HEK293 (cell line): ENCODE data around the gene CORO7.

Experiments used
- CTCF ChIA-PET: fragments of 350-600 bp; formaldehyde crosslinking; extraction: SDS; loops from one replicate; lab custom pipeline; 2021; ENCODE audit warnings: antibody characterized with exemption; lab: Yijun Ruan, JAX
- POLR2A ChIA-PET: fragments of 300-600 bp; formaldehyde crosslinking; extraction: SDS; loops from one replicate; lab custom pipeline; 2020; ENCODE audit warnings: antibody characterized with exemption, inconsistent platforms; lab: Yijun Ruan, JAX
- H3K27ac ChIP-seq: fragments of 200-500 bp; sonication (Bioruptor generic); 2 replicates; pipeline ENCODE4 v1.5.1; 2014; ENCODE audit warnings: low read depth, low read length, control low read depth, inconsistent platforms; ENCODE audit errors: extremely low read depth
- H3K36me3 ChIP-seq, 2 experiments: fragments of 200-500 bp in 1 of 2; sonication (Bioruptor generic) in 1 of 2; 1 replicate in 1 of 2; 2 replicates in 1 of 2; pipeline ENCODE4 v1.5.1; 2014 to 2017; ENCODE audit warnings: inconsistent platforms in 2 of 2, low read length in 2 of 2; ENCODE audit not compliant: control insufficient read depth in 2 of 2, insufficient read depth in 1 of 2
- H3K4me1 ChIP-seq: fragments of 200-500 bp; sonication (Bioruptor generic); 2 replicates; pipeline ENCODE4 v1.5.1; 2014; ENCODE audit warnings: mild to moderate bottlenecking, low read length, inconsistent platforms; ENCODE audit not compliant: control insufficient read depth, insufficient read depth
- H3K4me3 ChIP-seq: 2 replicates; pipeline ENCODE4 v1.5.1; 2011; ENCODE audit warnings: low read depth, mild to moderate bottlenecking, control low read depth, low read length, moderate library complexity
- H3K9me3 ChIP-seq: fragments of 200-500 bp; sonication (Bioruptor generic); 2 replicates; pipeline ENCODE4 v1.5.1; 2014; ENCODE audit warnings: low read depth, low read length, inconsistent platforms; ENCODE audit not compliant: control insufficient read depth, insufficient read depth
- EGR2 ChIP-seq: fragments of 450-650 bp; formaldehyde crosslinking; IDR thresholded peaks from 2 replicates; pipeline ENCODE4 v1.5.1; 2016; ENCODE audit warnings: low read depth, missing biosample characterization, missing genetic modification characterization
- HOXC10 ChIP-seq: sonication (generic); formaldehyde crosslinking; IDR thresholded peaks from 2 replicates; pipeline ENCODE4 v1.8.1; 2023; ENCODE audit warnings: mild to moderate bottlenecking, missing genetic modification reagents
- KLF10 ChIP-seq: fragments of 450-650 bp; IDR thresholded peaks from 2 replicates; pipeline ENCODE4 v1.5.1; 2018; ENCODE audit warnings: missing biosample characterization, mild to moderate bottlenecking, missing genetic modification characterization
- ZIC2 ChIP-seq: fragments of 450-650 bp; formaldehyde crosslinking; IDR thresholded peaks from 2 replicates; pipeline ENCODE4 v1.5.1; 2016; ENCODE audit warnings: missing biosample characterization, missing genetic modification characterization
- ZNF10 ChIP-seq: fragments of 450-650 bp; formaldehyde crosslinking; IDR thresholded peaks from 2 replicates; pipeline ENCODE4 v1.5.1; 2017; ENCODE audit warnings: missing biosample characterization, missing genetic modification characterization
- ZNF138 ChIP-seq: fragments of 450-650 bp; formaldehyde crosslinking; IDR thresholded peaks from 2 replicates; pipeline ENCODE4 v1.5.1; 2016; ENCODE audit warnings: missing biosample characterization, missing genetic modification characterization, borderline replicate concordance
- ZNF266 ChIP-seq: fragments of 450-650 bp; formaldehyde crosslinking; IDR thresholded peaks from 2 replicates; pipeline ENCODE4 v1.5.1; 2016; ENCODE audit warnings: missing biosample characterization, missing genetic modification characterization, low read depth
- ZNF335 ChIP-seq: fragments of 450-650 bp; formaldehyde crosslinking; conservative IDR thresholded peaks from 2 replicates; pipeline ENCODE4 v1.5.1; 2016; ENCODE audit warnings: missing biosample characterization, missing genetic modification characterization
- ZNF423 ChIP-seq: fragments of 450-650 bp; formaldehyde crosslinking; IDR thresholded peaks from 2 replicates; pipeline ENCODE4 v1.5.1; 2016; ENCODE audit warnings: missing biosample characterization, missing genetic modification characterization
- ZNF571 ChIP-seq: fragments of 450-650 bp; formaldehyde crosslinking; IDR thresholded peaks from 2 replicates; pipeline ENCODE4 v1.5.0; 2017; ENCODE audit warnings: missing biosample characterization, missing genetic modification characterization
- ZNF707 ChIP-seq: fragments of 450-650 bp; formaldehyde crosslinking; IDR thresholded peaks from 2 replicates; pipeline ENCODE4 v1.5.1; 2016; ENCODE audit warnings: missing biosample characterization, missing genetic modification characterization
- ZXDB ChIP-seq: fragments of 450-650 bp; formaldehyde crosslinking; IDR thresholded peaks from 2 replicates; pipeline ENCODE4 v1.5.1; 2016; ENCODE audit warnings: missing biosample characterization, missing genetic modification characterization
- TF ChIP-seq, protein P1 (sequence below): fragments of 450-650 bp; formaldehyde crosslinking; IDR thresholded peaks from 2 replicates; pipeline ENCODE4 v1.5.1; 2016; ENCODE audit warnings: missing biosample characterization, missing genetic modification characterization
- TF ChIP-seq, protein P2 (sequence below): fragments of 450-650 bp; formaldehyde crosslinking; IDR thresholded peaks from 2 replicates; pipeline ENCODE4 v1.5.1; 2016; ENCODE audit warnings: missing biosample characterization, missing genetic modification characterization
- TF ChIP-seq, protein P3 (sequence below): fragments of 450-650 bp; IDR thresholded peaks from 2 replicates; pipeline ENCODE4 v1.5.1; 2018; ENCODE audit warnings: missing biosample characterization, mild to moderate bottlenecking, missing genetic modification characterization

CORO7 gene

DNA sequence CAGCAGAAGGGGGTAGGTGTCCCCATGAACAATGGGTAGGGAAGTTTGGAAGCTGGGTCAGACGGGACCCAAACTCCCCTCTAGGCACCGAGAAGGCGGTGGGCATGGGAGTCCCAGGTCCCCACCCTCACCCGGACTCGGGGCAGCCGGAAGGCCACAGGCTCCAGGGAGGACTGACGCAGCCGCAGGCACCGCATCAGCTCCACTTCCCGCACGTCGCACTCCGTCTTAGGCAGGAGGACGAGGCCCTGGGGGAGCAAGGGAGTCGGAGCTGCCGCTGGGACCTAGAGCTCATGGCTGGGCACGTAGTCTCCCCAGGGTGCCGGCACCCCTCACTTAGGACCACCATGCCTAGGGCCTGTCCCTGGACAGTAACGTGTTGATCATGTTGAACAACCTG, 58.2 kb downstream of the CORO7 start:
- TF ChIP-seq ZIC2 (no peak), ZNF423 (tag by site-specific recombination) (no peak), ZXDB (tag by site-specific recombination) (no peak), ZNF571 (tag by site-specific recombination) (no peak), EGR2 (tag by site-specific recombination) (no peak), ZNF138 (tag by site-specific recombination) (no peak), ZNF266 (tag by site-specific recombination) (no peak)
- ChIA-PET CTCF (interaction anchor here (0.6 to 5.2 kb wide), 10 partner anchors 9 to 1131 kb away, joined by 3 to 118 read pairs (median 4); no protein-coding TSS in a partner anchor), POLR2A (no interaction called here)
- Histone ChIP-seq H3K36me3 (peaks cover 0 to 35% of the 10 kb centered on the region in 2 experiments; a peak in 2 of 3 replicates), H3K4me3 (no peak overlapping the region), H3K4me1 (no peaks in the 10 kb centered on the region), H3K27ac (no peak overlapping the region), H3K9me3 (no peaks in the 10 kb centered on the region)

DNA sequence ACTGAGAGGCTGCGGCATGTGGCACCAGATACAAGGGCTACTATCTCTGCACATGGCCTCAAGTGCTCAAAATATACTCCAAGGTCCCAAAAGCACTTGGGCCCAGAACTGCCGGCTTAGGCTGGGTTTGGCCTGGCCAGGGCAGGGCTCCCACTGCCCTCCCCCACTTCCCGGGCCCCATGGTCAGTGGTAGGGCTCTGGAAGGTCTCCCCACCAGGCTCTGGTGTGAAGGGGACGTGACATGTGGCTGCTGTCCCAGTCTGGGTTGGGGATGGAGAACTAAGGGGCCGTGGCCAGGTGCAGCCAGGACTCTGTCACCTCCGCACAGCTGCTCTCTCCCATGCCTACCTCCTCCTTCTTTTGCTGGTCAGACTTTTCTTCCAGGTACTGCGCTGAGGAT, 59.6 kb downstream of the CORO7 start:
- CTCF ChIA-PET, result interaction anchor here (2.0 kb wide), 1 partner anchor 45 kb away, joined by 8 read pairs; no protein-coding TSS in a partner anchor
- Histone ChIP-seq H3K9me3 (no peaks in the 10 kb centered on the region), H3K36me3 (peaks cover 0 to 26% of the 10 kb centered on the region in 2 experiments; a peak in 2 of 3 replicates), H3K27ac (no peak overlapping the region), H3K4me1 (no peaks in the 10 kb centered on the region)
- POLR2A ChIA-PET, result no interaction called here
- TF ChIP-seq ZNF707 (tag by site-specific recombination), result no peak
- TF ChIP-seq, protein P1, sequence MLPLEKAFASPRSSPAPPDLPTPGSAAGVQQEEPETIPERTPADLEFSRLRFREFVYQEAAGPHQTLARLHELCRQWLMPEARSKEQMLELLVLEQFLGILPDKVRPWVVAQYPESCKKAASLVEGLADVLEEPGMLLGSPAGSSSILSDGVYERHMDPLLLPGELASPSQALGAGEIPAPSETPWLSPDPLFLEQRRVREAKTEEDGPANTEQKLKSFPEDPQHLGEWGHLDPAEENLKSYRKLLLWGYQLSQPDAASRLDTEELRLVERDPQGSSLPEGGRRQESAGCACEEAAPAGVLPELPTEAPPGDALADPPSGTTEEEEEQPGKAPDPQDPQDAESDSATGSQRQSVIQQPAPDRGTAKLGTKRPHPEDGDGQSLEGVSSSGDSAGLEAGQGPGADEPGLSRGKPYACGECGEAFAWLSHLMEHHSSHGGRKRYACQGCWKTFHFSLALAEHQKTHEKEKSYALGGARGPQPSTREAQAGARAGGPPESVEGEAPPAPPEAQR (tag by site-specific recombination), result no peak
- TF ChIP-seq HOXC10, result no peak
- TF ChIP-seq, protein P2, sequence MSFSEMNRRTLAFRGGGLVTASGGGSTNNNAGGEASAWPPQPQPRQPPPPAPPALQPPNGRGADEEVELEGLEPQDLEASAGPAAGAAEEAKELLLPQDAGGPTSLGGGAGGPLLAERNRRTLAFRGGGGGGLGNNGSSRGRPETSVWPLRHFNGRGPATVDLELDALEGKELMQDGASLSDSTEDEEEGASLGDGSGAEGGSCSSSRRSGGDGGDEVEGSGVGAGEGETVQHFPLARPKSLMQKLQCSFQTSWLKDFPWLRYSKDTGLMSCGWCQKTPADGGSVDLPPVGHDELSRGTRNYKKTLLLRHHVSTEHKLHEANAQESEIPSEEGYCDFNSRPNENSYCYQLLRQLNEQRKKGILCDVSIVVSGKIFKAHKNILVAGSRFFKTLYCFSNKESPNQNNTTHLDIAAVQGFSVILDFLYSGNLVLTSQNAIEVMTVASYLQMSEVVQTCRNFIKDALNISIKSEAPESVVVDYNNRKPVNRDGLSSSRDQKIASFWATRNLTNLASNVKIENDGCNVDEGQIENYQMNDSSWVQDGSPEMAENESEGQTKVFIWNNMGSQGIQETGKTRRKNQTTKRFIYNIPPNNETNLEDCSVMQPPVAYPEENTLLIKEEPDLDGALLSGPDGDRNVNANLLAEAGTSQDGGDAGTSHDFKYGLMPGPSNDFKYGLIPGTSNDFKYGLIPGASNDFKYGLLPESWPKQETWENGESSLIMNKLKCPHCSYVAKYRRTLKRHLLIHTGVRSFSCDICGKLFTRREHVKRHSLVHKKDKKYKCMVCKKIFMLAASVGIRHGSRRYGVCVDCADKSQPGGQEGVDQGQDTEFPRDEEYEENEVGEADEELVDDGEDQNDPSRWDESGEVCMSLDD, result no peak
- no peak for TF ChIP-seq ZNF10 (tag by site-specific recombination)
- TF ChIP-seq ZNF335 (tag by site-specific recombination), result no peak
- TF ChIP-seq, protein P3, sequence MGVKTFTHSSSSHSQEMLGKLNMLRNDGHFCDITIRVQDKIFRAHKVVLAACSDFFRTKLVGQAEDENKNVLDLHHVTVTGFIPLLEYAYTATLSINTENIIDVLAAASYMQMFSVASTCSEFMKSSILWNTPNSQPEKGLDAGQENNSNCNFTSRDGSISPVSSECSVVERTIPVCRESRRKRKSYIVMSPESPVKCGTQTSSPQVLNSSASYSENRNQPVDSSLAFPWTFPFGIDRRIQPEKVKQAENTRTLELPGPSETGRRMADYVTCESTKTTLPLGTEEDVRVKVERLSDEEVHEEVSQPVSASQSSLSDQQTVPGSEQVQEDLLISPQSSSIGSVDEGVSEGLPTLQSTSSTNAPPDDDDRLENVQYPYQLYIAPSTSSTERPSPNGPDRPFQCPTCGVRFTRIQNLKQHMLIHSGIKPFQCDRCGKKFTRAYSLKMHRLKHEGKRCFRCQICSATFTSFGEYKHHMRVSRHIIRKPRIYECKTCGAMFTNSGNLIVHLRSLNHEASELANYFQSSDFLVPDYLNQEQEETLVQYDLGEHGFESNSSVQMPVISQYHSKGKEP (tag by site-specific recombination), result no peak
- TF ChIP-seq KLF10, result no peak
- TF ChIP-seq, all 188 proteins: peak for 0
- no peak overlapping the region for H3K4me3 ChIP-seq
